A549 (cell line): ENCODE data around the gene SCARB2. TPM values are rescaled to one million over a fixed set of nuclear protein-coding genes. Genes with fewer than 3 reads are reported as not detected.

Experiments
- ATAC-seq, 2 experiments: fragments of 200-7000 bp in 1 of 2; fragments of >200 bp in 1 of 2; cut with Nextera tagmentation in 1 of 2; cut with Tn5 transposase in 1 of 2; 3 replicates each; pipeline versions ENCODE4 v1.8.0 to v1.9.1; 2018 to 2020; ENCODE audit warnings: mild to moderate bottlenecking in 1 of 2, moderate library complexity in 1 of 2
- CTCF ChIA-PET: fragments of 300-600 bp; sonication (Branson Sonifier 250); formaldehyde crosslinking; extraction: SDS; loops from one replicate; lab custom pipeline; 2021; ENCODE audit warnings: antibody characterized with exemption, inconsistent platforms; lab: Yijun Ruan, JAX
- POLR2A ChIA-PET: fragments of 350-600 bp; formaldehyde crosslinking; extraction: SDS; loops from one replicate; lab custom pipeline; 2021; ENCODE audit warnings: antibody characterized with exemption, inconsistent platforms; lab: Yijun Ruan, JAX
- DNase-seq, 2 experiments: peaks; one replicate each; pipeline versions ENCODE4 v3.0.0 to v3.0.0-alpha.2; 2011 to 2016; ENCODE audit warnings: low read depth in 1 of 2, low spot score in 1 of 2
- FAIRE-seq: peaks from 2 replicates; lab custom pipeline; 2011; peaks lifted over from hg19 to GRCh38; lab: Jason Lieb, UNC
- H3K27ac ChIP-seq, 2 experiments: fragments of >200 bp; sonication (Bioruptor Twin); formaldehyde crosslinking; 3 replicates each; pipeline ENCODE4 v1.5.1; 2016 to 2017
- H3K4me1 ChIP-seq: fragments of >200 bp; sonication (Bioruptor Twin); formaldehyde crosslinking; 3 replicates; pipeline ENCODE4 v1.6.1; 2016
- H3K4me2 ChIP-seq: fragments of >200 bp; sonication (Bioruptor Twin); formaldehyde crosslinking; 3 replicates; pipeline ENCODE4 v1.6.1; 2016
- H3K4me3 ChIP-seq: fragments of >200 bp; sonication (Bioruptor Twin); formaldehyde crosslinking; 3 replicates; pipeline ENCODE4 v1.5.1; 2016
- H3K9me3 ChIP-seq: fragments of >200 bp; sonication (Bioruptor Twin); formaldehyde crosslinking; 3 replicates; pipeline ENCODE4 v1.6.1; 2016
- CBX8 ChIP-seq: fragments of 200-600 bp; sonication (generic); IDR thresholded peaks from 2 replicates; pipeline ENCODE4 v1.6.1; 2016
- EHF ChIP-seq: fragments of 250-450 bp; sonication (Bioruptor Pico); IDR thresholded peaks from 2 replicates; pipeline ENCODE4 v1.5.0; 2020; ENCODE audit warnings: mild to moderate bottlenecking
- EP300 ChIP-seq, 2 experiments: fragments of >200 bp; sonication (Bioruptor Twin); formaldehyde crosslinking; IDR thresholded peaks; 2 replicates in 1 of 2; 3 replicates in 1 of 2; pipeline ENCODE4 v1.6.1; 2016 to 2017
- HOXB13 ChIP-seq: fragments of 250-450 bp; sonication (Bioruptor Pico); IDR thresholded peaks from 2 replicates; pipeline ENCODE4 v1.5.0; 2020; ENCODE audit warnings: low read depth, mild to moderate bottlenecking, moderate library complexity
- JUN ChIP-seq, 2 experiments: fragments of >200 bp; sonication (Bioruptor Twin); formaldehyde crosslinking; IDR thresholded peaks; 2 replicates in 1 of 2; 3 replicates in 1 of 2; pipeline ENCODE4 v1.6.1; 2016 to 2017
- MAZ ChIP-seq: fragments of 150-350 bp; IDR thresholded peaks from 2 replicates; pipeline ENCODE4 v1.6.1; 2014; ENCODE audit warnings: antibody characterized with exemption, low read depth, low read length, borderline replicate concordance
- MYC ChIP-seq: IDR thresholded peaks from 2 replicates; pipeline ENCODE4 v1.6.1; 2012; ENCODE audit warnings: mild to moderate bottlenecking, inconsistent platforms, low read length, improper control_type of control experiment, borderline replicate concordance
- NPAS2 ChIP-seq: fragments of 250-450 bp; sonication (Bioruptor Pico); IDR thresholded peaks from 2 replicates; pipeline ENCODE4 v1.8.0; 2022; ENCODE audit warnings: mild to moderate bottlenecking, moderate library complexity, borderline replicate concordance
- PHF8 ChIP-seq: fragments of 200-600 bp; sonication (generic); IDR thresholded peaks from 2 replicates; pipeline ENCODE4 v1.6.1; 2016; ENCODE audit warnings: low read depth, mild to moderate bottlenecking, antibody characterized with exemption, moderate library complexity, borderline replicate concordance
- POLR2A ChIP-seq: IDR thresholded peaks from 2 replicates; pipeline ENCODE4 v1.6.1; 2012; ENCODE audit warnings: mild to moderate bottlenecking, low read length
- RFX5 ChIP-seq: fragments of 450-650 bp; IDR thresholded peaks from 2 replicates; pipeline ENCODE4 v1.7.1; 2014; ENCODE audit warnings: antibody characterized with exemption, mild to moderate bottlenecking, moderate library complexity
- SREBF2 ChIP-seq: fragments of 450-650 bp; IDR thresholded peaks from 2 replicates; pipeline ENCODE4 v1.6.1; 2014; ENCODE audit warnings: mild to moderate bottlenecking, moderate library complexity
- TP53 ChIP-seq: fragments of 250-450 bp; sonication (Bioruptor Pico); IDR thresholded peaks from 2 replicates; pipeline ENCODE4 v1.5.0; 2021; ENCODE audit warnings: mild to moderate bottlenecking, moderate library complexity
- ZC3H11A ChIP-seq: fragments of 450-650 bp; IDR thresholded peaks from 2 replicates; pipeline ENCODE4 v1.6.1; 2014; ENCODE audit warnings: antibody characterized with exemption, mild to moderate bottlenecking
- ZSCAN20 ChIP-seq: fragments of 250-450 bp; sonication (Bioruptor Pico); IDR thresholded peaks from 2 replicates; pipeline ENCODE4 v1.8.0; 2022; ENCODE audit warnings: mild to moderate bottlenecking, moderate library complexity
- WGBS: methylation state at CpG from one replicate; pipeline ENCODE4 v1.1.6; 2017; ENCODE audit errors: missing lambda C conversion rate; 5-methylcytosine and 5-hydroxymethylcytosine counted together
- polyA minus RNA-seq: library from RNA; depleted of rRNA, polyadenylated mRNA; stranded (reverse); fragments of >200 nt; gene quantifications from 2 replicates; pipeline ENCODE4 v1.2.3, GENCODE V29; 2011; rRNA and poly(A)+ RNA removed
- polyA plus RNA-seq, 4 experiments: library from polyadenylated mRNA; depleted of rRNA in 3 of 4; stranded (reverse); fragments of >200 nt; fragmentation: RNase III in 1 of 4; extraction: RNeasy Plus Mini Kit Qiagen cat#74134 plus additional on column Dnase treatment in 1 of 4; gene quantifications; 2 replicates in 3 of 4; 3 replicates in 1 of 4; pipeline ENCODE4 v1.2.3, GENCODE V29; 2011 to 2017
- TF ChIP-seq, protein P1 (sequence below): IDR thresholded peaks from 2 replicates; pipeline ENCODE4 v1.6.1; 2012
- TF ChIP-seq, protein P2 (sequence below): IDR thresholded peaks from 2 replicates; pipeline ENCODE4 v1.6.1; 2012; ENCODE audit warnings: low read depth, borderline replicate concordance
- TF ChIP-seq, protein P3 (sequence below): fragments of >200 bp; sonication (Bioruptor Twin); formaldehyde crosslinking; IDR thresholded peaks from 3 replicates; pipeline ENCODE4 v1.6.1; 2016
- TF ChIP-seq, protein P4 (sequence below): fragments of 250-450 bp; sonication (Bioruptor Pico); IDR thresholded peaks from 2 replicates; pipeline ENCODE4 v1.5.0; 2020; ENCODE audit warnings: low read depth, mild to moderate bottlenecking, moderate library complexity
- TF ChIP-seq, protein P5 (sequence below): fragments of 450-650 bp; IDR thresholded peaks from 2 replicates; pipeline ENCODE4 v1.6.1; 2014; ENCODE audit warnings: antibody characterized with exemption

Gene SCARB2, protein sequence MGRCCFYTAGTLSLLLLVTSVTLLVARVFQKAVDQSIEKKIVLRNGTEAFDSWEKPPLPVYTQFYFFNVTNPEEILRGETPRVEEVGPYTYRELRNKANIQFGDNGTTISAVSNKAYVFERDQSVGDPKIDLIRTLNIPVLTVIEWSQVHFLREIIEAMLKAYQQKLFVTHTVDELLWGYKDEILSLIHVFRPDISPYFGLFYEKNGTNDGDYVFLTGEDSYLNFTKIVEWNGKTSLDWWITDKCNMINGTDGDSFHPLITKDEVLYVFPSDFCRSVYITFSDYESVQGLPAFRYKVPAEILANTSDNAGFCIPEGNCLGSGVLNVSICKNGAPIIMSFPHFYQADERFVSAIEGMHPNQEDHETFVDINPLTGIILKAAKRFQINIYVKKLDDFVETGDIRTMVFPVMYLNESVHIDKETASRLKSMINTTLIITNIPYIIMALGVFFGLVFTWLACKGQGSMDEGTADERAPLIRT
- polyA plus RNA-seq (2011; rRNA removed) = 65.4 and 73.4 TPM in 2 replicates
- 14.4 and 15.0 TPM in 2 replicates for polyA plus RNA-seq (2012; cell fraction: cytosol; rRNA removed)
- polyA plus RNA-seq (2012; cell fraction: nucleus; rRNA removed) = 11.6 and 16.1 TPM in 2 replicates
- 44.3 to 48.8 TPM (median 47.2 TPM) in 3 replicates for polyA plus RNA-seq (2017; fragmentation: RNase III; extraction: RNeasy Plus Mini Kit Qiagen cat#74134 plus additional on column Dnase treatment)
- 65.3 and 65.8 TPM in 2 replicates for polyA minus RNA-seq

- no peak for FAIRE-seq
- TF ChIP-seq, protein P1, sequence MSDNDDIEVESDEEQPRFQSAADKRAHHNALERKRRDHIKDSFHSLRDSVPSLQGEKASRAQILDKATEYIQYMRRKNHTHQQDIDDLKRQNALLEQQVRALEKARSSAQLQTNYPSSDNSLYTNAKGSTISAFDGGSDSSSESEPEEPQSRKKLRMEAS = peak; percentile 42
- TF ChIP-seq, protein P2, sequence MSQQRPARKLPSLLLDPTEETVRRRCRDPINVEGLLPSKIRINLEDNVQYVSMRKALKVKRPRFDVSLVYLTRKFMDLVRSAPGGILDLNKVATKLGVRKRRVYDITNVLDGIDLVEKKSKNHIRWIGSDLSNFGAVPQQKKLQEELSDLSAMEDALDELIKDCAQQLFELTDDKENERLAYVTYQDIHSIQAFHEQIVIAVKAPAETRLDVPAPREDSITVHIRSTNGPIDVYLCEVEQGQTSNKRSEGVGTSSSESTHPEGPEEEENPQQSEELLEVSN = peak; percentile 57; the same call in 1 of the 2 replicates
- TF ChIP-seq RFX5 (no peak), EP300 (IDR thresholded peaks at IDR 0.05) (no peak), CBX8 (no peak), PHF8 (peak; percentile 68; the same call in 1 of the 2 replicates), JUN (IDR thresholded peaks at IDR 0.05) (peak; percentile 64 to 73; a peak in 3 of 5 replicates), POLR2A (peak; percentile 59)
- TF ChIP-seq, protein P3, sequence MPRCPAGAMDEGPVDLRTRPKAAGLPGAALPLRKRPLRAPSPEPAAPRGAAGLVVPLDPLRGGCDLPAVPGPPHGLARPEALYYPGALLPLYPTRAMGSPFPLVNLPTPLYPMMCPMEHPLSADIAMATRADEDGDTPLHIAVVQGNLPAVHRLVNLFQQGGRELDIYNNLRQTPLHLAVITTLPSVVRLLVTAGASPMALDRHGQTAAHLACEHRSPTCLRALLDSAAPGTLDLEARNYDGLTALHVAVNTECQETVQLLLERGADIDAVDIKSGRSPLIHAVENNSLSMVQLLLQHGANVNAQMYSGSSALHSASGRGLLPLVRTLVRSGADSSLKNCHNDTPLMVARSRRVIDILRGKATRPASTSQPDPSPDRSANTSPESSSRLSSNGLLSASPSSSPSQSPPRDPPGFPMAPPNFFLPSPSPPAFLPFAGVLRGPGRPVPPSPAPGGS = no peak
- Histone ChIP-seq H3K4me1 (peaks cover 35% of the 10 kb centered on the region), H3K9me3 (no peaks in the 10 kb centered on the region), H3K4me2 (peak within 1 kb of the TSS; percentile 98), H3K4me3 (peak within 1 kb of the TSS; percentile 78), H3K27ac (peak within 1 kb of the TSS; percentile 98 to 99)
- peak; percentile 60 to 80 for DNase-seq
- CTCF ChIA-PET = interaction anchor here (1.0 to 2.4 kb wide), 3 partner anchors 11 to 34 kb away, joined by 4 to 10 read pairs (median 5); no protein-coding TSS in a partner anchor
- POLR2A ChIA-PET = interaction anchor here (0.7 to 1.8 kb wide), 4 partner anchors 20 to 94 kb away, joined by 3 to 5 read pairs (median 3); no protein-coding TSS in a partner anchor
- WGBS = no CpG with 5 or more reads among the region's 94 CpGs
- peak; percentile 94 to 95 for ATAC-seq
Observed at GRCh38 chr4:76213415-76214176, at the start of gene SCARB2. Gene SCARB2, minus strand, starts transcription at chr4:76213824. Its CDS starts 281 bp downstream, at chr4:76213543.

DNA sequence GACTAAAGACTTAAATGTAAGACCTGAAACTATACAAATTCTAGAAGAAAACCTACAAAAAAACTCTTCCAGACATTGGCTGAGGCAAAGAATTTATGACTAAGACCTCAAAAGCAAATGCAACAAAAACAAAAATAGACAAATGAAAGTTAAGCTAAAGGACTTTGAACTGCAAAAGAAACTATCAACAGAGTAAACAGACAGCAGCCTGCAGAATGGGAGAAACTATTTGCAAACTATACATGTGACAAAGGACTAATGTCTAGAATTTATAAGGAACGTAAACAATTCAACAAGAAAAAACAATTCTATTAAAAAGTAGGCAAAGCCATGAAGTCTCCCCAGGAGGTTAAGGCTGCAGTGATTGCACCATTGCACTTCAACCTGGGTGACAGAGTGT lies 46.9 kb upstream of the SCARB2 start:
- H3K27ac ChIP-seq = no peak overlapping the region
- ChIA-PET CTCF (no interaction called here), POLR2A (no interaction called here)
- H3K4me1 ChIP-seq = no peaks in the 10 kb centered on the region
- no peak overlapping the region for H3K4me2 ChIP-seq
- WGBS = 22% methylated on average over 1 of the region's 1 CpG
- no peak for TF ChIP-seq MYC
- TF ChIP-seq, protein P4, sequence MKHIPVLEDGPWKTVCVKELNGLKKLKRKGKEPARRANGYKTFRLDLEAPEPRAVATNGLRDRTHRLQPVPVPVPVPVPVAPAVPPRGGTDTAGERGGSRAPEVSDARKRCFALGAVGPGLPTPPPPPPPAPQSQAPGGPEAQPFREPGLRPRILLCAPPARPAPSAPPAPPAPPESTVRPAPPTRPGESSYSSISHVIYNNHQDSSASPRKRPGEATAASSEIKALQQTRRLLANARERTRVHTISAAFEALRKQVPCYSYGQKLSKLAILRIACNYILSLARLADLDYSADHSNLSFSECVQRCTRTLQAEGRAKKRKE (CRISPR knock-in tag) = no peak
- TF ChIP-seq, protein P3 = no peak
- no peak for TF ChIP-seq ZSCAN20 (CRISPR knock-in tag)
- no peak for TF ChIP-seq JUN (IDR thresholded peaks at IDR 0.05)
- no peak for TF ChIP-seq EHF (CRISPR knock-in tag)
- TF ChIP-seq MAZ = no peak
- no peak for TF ChIP-seq TP53
- TF ChIP-seq, protein P5, sequence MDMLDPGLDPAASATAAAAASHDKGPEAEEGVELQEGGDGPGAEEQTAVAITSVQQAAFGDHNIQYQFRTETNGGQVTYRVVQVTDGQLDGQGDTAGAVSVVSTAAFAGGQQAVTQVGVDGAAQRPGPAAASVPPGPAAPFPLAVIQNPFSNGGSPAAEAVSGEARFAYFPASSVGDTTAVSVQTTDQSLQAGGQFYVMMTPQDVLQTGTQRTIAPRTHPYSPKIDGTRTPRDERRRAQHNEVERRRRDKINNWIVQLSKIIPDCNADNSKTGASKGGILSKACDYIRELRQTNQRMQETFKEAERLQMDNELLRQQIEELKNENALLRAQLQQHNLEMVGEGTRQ = no peak
- TF ChIP-seq SREBF2 = no peak
- no peak for TF ChIP-seq HOXB13 (CRISPR knock-in tag)
- no peak for TF ChIP-seq NPAS2 (CRISPR knock-in tag)
- no peak for TF ChIP-seq ZC3H11A
- ATAC-seq (no peak), FAIRE-seq (no peak), DNase-seq (no peak)
- H3K4me3 ChIP-seq = no peak overlapping the region
- H3K9me3 ChIP-seq = no peaks in the 10 kb centered on the region
